SK-N-SH (cell line): ENCODE measurements around the gene APBA2. TPM values are rescaled to one million over a fixed set of nuclear protein-coding genes. Genes with fewer than 3 reads are reported as not detected.

Experiments
- CTCF ChIA-PET: fragments of 300-600, 350-600 bp; formaldehyde crosslinking; extraction: SDS; loops from one replicate; lab custom pipeline; 2021; lab: Yijun Ruan, JAX
- POLR2A ChIA-PET: fragments of 350-600 bp; sonication (Branson Sonifier 250); formaldehyde crosslinking; extraction: SDS; loops from one replicate; lab custom pipeline; 2020; ENCODE audit warnings: antibody characterized with exemption, inconsistent platforms; lab: Yijun Ruan, JAX
- DNase-seq: peaks from one replicate; pipeline ENCODE4 v3.0.0; 2012
- H2AFZ ChIP-seq: fragments of 200-600 bp; sonication (generic); 2 replicates; pipeline ENCODE4 v1.8.1; 2016; ENCODE audit warnings: antibody characterized with exemption, mild to moderate bottlenecking, low read depth
- H3F3A ChIP-seq: fragments of 200-600 bp; sonication (generic); replicated peaks from 2 replicates; pipeline ENCODE3; 2016; ENCODE audit warnings: antibody characterized with exemption, mild to moderate bottlenecking; ENCODE audit not compliant: insufficient read depth
- H3K27ac ChIP-seq, 2 experiments: fragments of 200-500 bp in 1 of 2; fragments of 200-600 bp in 1 of 2; sonication (Bioruptor generic) in 1 of 2; sonication (generic), shearing (Covaris generic) in 1 of 2; 2 replicates each; pipeline versions ENCODE4 v1.5.1 to v1.6.1; 2014 to 2016; ENCODE audit warnings: low read depth in 2 of 2, inconsistent platforms in 1 of 2, low read length in 1 of 2, mild to moderate bottlenecking in 1 of 2, mixed read lengths in 1 of 2
- H3K27me3 ChIP-seq: fragments of 200-600 bp; sonication (generic), shearing (Covaris generic); 2 replicates; pipeline ENCODE4 v1.6.1; 2016; ENCODE audit warnings: mixed run types; ENCODE audit not compliant: insufficient read depth
- H3K36me3 ChIP-seq, 2 experiments: fragments of 200-500 bp in 1 of 2; fragments of 200-600 bp in 1 of 2; sonication (Bioruptor generic) in 1 of 2; sonication (generic) in 1 of 2; replicated peaks in 1 of 2; 2 replicates each; pipeline versions ENCODE3 to v1.5.1; 2014 to 2016; ENCODE audit warnings: low read length in 1 of 2, mild to moderate bottlenecking in 1 of 2; ENCODE audit not compliant: insufficient read depth in 2 of 2, control insufficient read depth in 1 of 2
- H3K4me1 ChIP-seq, 2 experiments: fragments of 200-500 bp in 1 of 2; fragments of 200-600 bp in 1 of 2; sonication (Bioruptor generic) in 1 of 2; sonication (generic), shearing (Covaris generic) in 1 of 2; 2 replicates each; pipeline versions ENCODE4 v1.5.1 to v1.6.1; 2014 to 2016; ENCODE audit warnings: low read depth in 1 of 2, low read length in 1 of 2, mixed run types in 1 of 2; ENCODE audit not compliant: insufficient read depth in 2 of 2, control insufficient read depth in 1 of 2
- H3K4me2 ChIP-seq: fragments of 200-600 bp; sonication (generic), shearing (Covaris generic); 2 replicates; pipeline ENCODE4 v1.6.1; 2017; ENCODE audit warnings: mixed run types
- H3K4me3 ChIP-seq, 2 experiments: fragments of 200-500 bp in 1 of 2; fragments of 200-600 bp in 1 of 2; sonication (Bioruptor generic) in 1 of 2; sonication (generic), shearing (Covaris generic) in 1 of 2; 2 replicates each; pipeline versions ENCODE4 v1.5.1 to v1.8.1; 2014 to 2016; ENCODE audit warnings: low read depth in 2 of 2, inconsistent platforms in 1 of 2, low read length in 1 of 2, mild to moderate bottlenecking in 1 of 2, mixed read lengths in 1 of 2, moderate library complexity in 1 of 2
- H3K79me2 ChIP-seq: fragments of 200-600 bp; sonication (generic); 2 replicates; pipeline ENCODE4 v1.8.1; 2017; ENCODE audit warnings: mild to moderate bottlenecking; ENCODE audit not compliant: insufficient read depth
- H3K9ac ChIP-seq: fragments of 200-600 bp; sonication (generic); 2 replicates; pipeline ENCODE4 v1.6.1; 2017; ENCODE audit warnings: mixed run types
- H3K9me2 ChIP-seq: fragments of 200-600 bp; sonication (generic); 2 replicates; pipeline ENCODE4 v1.6.1; 2017; ENCODE audit warnings: mixed run types
- H3K9me3 ChIP-seq: fragments of 200-600 bp; sonication (generic); 2 replicates; pipeline ENCODE4 v1.6.1; 2017; ENCODE audit warnings: mixed run types, mild to moderate bottlenecking, moderate library complexity
- H4K20me1 ChIP-seq: fragments of 200-600 bp; sonication (generic); 2 replicates; pipeline ENCODE4 v1.6.1; 2017; ENCODE audit warnings: mild to moderate bottlenecking, mixed run types; ENCODE audit not compliant: insufficient read depth
- EZH2phosphoT487 ChIP-seq: fragments of 200-600 bp; sonication (generic); IDR thresholded peaks from 2 replicates; pipeline ENCODE4 v1.6.1; 2017; ENCODE audit warnings: low read depth, mixed run types, mild to moderate bottlenecking, antibody characterized with exemption, moderate library complexity, borderline replicate concordance
- FOSL2 ChIP-seq: IDR thresholded peaks from 2 replicates; pipeline ENCODE4 v1.4.0; 2012; ENCODE audit warnings: low read depth, mild to moderate bottlenecking, moderate library complexity, borderline replicate concordance
- FOXJ3 ChIP-seq: sonication (generic); formaldehyde crosslinking; IDR thresholded peaks from 2 replicates; pipeline ENCODE4 v1.5.1; 2020; ENCODE audit warnings: mild to moderate bottlenecking, missing genetic modification reagents
- GATA2 ChIP-seq: sonication (generic); formaldehyde crosslinking; IDR thresholded peaks from 2 replicates; pipeline ENCODE4 v1.5.0; 2020; ENCODE audit warnings: mild to moderate bottlenecking, missing genetic modification reagents
- JUND ChIP-seq: IDR thresholded peaks from 2 replicates; pipeline ENCODE4 v1.4.0; 2012
- MEF2A ChIP-seq: IDR thresholded peaks from 2 replicates; pipeline ENCODE4 v1.4.0; 2012; ENCODE audit warnings: low read depth, borderline replicate concordance
- NFIC ChIP-seq: IDR thresholded peaks from 2 replicates; pipeline ENCODE4 v1.4.0; 2012; ENCODE audit warnings: borderline replicate concordance
- POLR2AphosphoS5 ChIP-seq: IDR thresholded peaks from 2 replicates; pipeline ENCODE4 v1.6.1; 2012; ENCODE audit warnings: low read depth, low read length
- RAD21 ChIP-seq: IDR thresholded peaks from 2 replicates; pipeline ENCODE4 v1.6.1; 2012; ENCODE audit warnings: mild to moderate bottlenecking, low read length
- RCOR1 ChIP-seq: fragments of 150-350 bp; IDR thresholded peaks from 2 replicates; pipeline ENCODE4 v1.6.1; 2017; ENCODE audit warnings: antibody characterized with exemption, low read length
- RXRA ChIP-seq: IDR thresholded peaks from 2 replicates; pipeline ENCODE4 v1.4.0; 2012; ENCODE audit warnings: low read depth, mild to moderate bottlenecking, borderline replicate concordance
- SIN3A ChIP-seq: IDR thresholded peaks from 2 replicates; pipeline ENCODE4 v1.6.1; 2012; ENCODE audit warnings: low read depth, mild to moderate bottlenecking, low read length, moderate library complexity, borderline replicate concordance
- SMC3 ChIP-seq: IDR thresholded peaks from 2 replicates; pipeline ENCODE4 v1.6.1; 2012; ENCODE audit warnings: low read depth, low read length, improper control_type of control experiment
- TAF1 ChIP-seq: IDR thresholded peaks from 2 replicates; pipeline ENCODE4 v1.6.1; 2012; ENCODE audit warnings: low read depth, mild to moderate bottlenecking, low read length, moderate library complexity, borderline replicate concordance
- TEAD4 ChIP-seq: IDR thresholded peaks from 2 replicates; pipeline ENCODE4 v1.4.0; 2012; ENCODE audit warnings: mild to moderate bottlenecking, borderline replicate concordance; ENCODE audit not compliant: insufficient read depth
- USF1 ChIP-seq: IDR thresholded peaks from 2 replicates; pipeline ENCODE4 v1.4.0; 2012; ENCODE audit warnings: low read depth, borderline replicate concordance
- ZBTB33 ChIP-seq: IDR thresholded peaks from 2 replicates; pipeline ENCODE4 v1.4.0; 2012; ENCODE audit warnings: low read depth, borderline replicate concordance
- WGBS: methylation state at CpG from one replicate; pipeline ENCODE4 v1.1.6; 2017; ENCODE audit warnings: low lambda C conversion rate; 5-methylcytosine and 5-hydroxymethylcytosine counted together
- polyA plus RNA-seq, 3 experiments: library from polyadenylated mRNA; depleted of rRNA; stranded (reverse); fragments of >200 nt; gene quantifications; 2 replicates each; pipeline ENCODE4 v1.2.3, GENCODE V29; 2012

APBA2 gene
- polyA plus RNA-seq, 1 of the 3 experiments (the other 2 are of a cell fraction), result 12.7 TPM

- TF ChIP-seq GATA2 (CRISPR knock-in tag) (no peak), ZBTB33 (no peak), MEF2A (no peak), SMC3 (no peak), POLR2AphosphoS5 (no peak)
These were observed 265.0 kb downstream of the APBA2 start (continued) for GRCh38 chr15:29150515-29151483.

GRCh38 chr15:29151484-29151857, 265.7 kb downstream of the APBA2 start:
- Histone ChIP-seq H3K4me1 (no peaks in the 10 kb centered on the region), H3K27me3 (no peaks in the 10 kb centered on the region), H3K9me3 (no peaks in the 10 kb centered on the region), H3K4me2 (no peak overlapping the region), H2AFZ (no peak overlapping the region), H3F3A (no peaks in the 10 kb centered on the region), H3K79me2 (no peaks in the 10 kb centered on the region), H3K9me2 (no peaks in the 10 kb centered on the region), H3K9ac (no peak overlapping the region), H3K4me3 (no peak overlapping the region), H4K20me1 (no peaks in the 10 kb centered on the region), H3K27ac (no peak overlapping the region), H3K36me3 (no peaks in the 10 kb centered on the region)
- no peak for DNase-seq
- ChIA-PET CTCF (interaction anchor here (1.1 kb wide), 1 partner anchor 11 kb away, joined by 5 read pairs; no protein-coding TSS in a partner anchor), POLR2A (no interaction called here)
- no peak for TF ChIP-seq USF1
- no peak for TF ChIP-seq RXRA
- TF ChIP-seq GATA2 (CRISPR knock-in tag), result no peak
- TF ChIP-seq FOXJ3 (CRISPR knock-in tag), result no peak
- no peak for TF ChIP-seq SIN3A
- no peak for TF ChIP-seq RAD21
- no peak for TF ChIP-seq JUND
- WGBS, result 59% methylated on average over 12 of the region's 14 CpGs

GRCh38 chr15:29156521-29156920, 270.7 kb downstream of the APBA2 start:
- WGBS, result 75% methylated on average over 14 of the region's 14 CpGs
- no peaks in the 10 kb centered on the region for H3K27me3 ChIP-seq
- H3K4me3 ChIP-seq, result no peak overlapping the region
- no peak overlapping the region for H3K27ac ChIP-seq
- H3F3A ChIP-seq, result no peaks in the 10 kb centered on the region
- no peak overlapping the region for H3K4me2 ChIP-seq
- no peaks in the 10 kb centered on the region for H3K9me3 ChIP-seq
- no peaks in the 10 kb centered on the region for H3K36me3 ChIP-seq
- no peaks in the 10 kb centered on the region for H3K79me2 ChIP-seq
- CTCF ChIA-PET, result interaction anchor here (3.2 kb wide), 1 partner anchor 17 kb away, joined by 11 read pairs; no protein-coding TSS in a partner anchor
- no peak for DNase-seq
- POLR2A ChIA-PET, result no interaction called here
- H3K4me1 ChIP-seq, result no peaks in the 10 kb centered on the region
- no peak overlapping the region for H2AFZ ChIP-seq
- no peaks in the 10 kb centered on the region for H3K9me2 ChIP-seq
- TF ChIP-seq SMC3, result no peak
- TF ChIP-seq EZH2phosphoT487, result no peak
- TF ChIP-seq NFIC, result no peak
- TF ChIP-seq FOSL2, result no peak
- no peak for TF ChIP-seq TAF1
- TF ChIP-seq RCOR1, result no peak
- no peak for TF ChIP-seq TEAD4
- no peaks in the 10 kb centered on the region for H4K20me1 ChIP-seq
- H3K9ac ChIP-seq, result no peak overlapping the region
